IMR-90 (cell line): Measurements from ENCODE around the gene COL13A1. TPM values are rescaled to one million over a fixed set of nuclear protein-coding genes. Genes with fewer than 3 reads are reported as not detected.

Experiments used
- ATAC-seq: fragments of 200-7000 bp; cut with Tn5 transposase; 2 replicates; pipeline ENCODE4 v1.9.1; 2020; ENCODE audit warnings: low read depth, mild to moderate bottlenecking, moderate library complexity
- BruUV-seq: library from RNA; stranded (reverse); fragments of 400-500 nt; replicated peaks from 2 replicates; lab custom pipeline; 2021; lab: Mats Ljungman, UMichigan
- CTCF ChIA-PET: fragments of 300-600 bp; formaldehyde crosslinking; extraction: SDS; loops from one replicate; lab custom pipeline; 2021; ENCODE audit warnings: antibody characterized with exemption; lab: Yijun Ruan, JAX
- POLR2A ChIA-PET: fragments of 300-600 bp; sonication (Branson Sonifier 250); formaldehyde crosslinking; loops from one replicate; lab custom pipeline; 2022; ENCODE audit warnings: antibody characterized with exemption; ENCODE audit not compliant: unreplicated experiment; lab: Charles Lee
- DNase-seq: peaks from one replicate; pipeline ENCODE4 v3.0.0; 2013
- H2AFZ ChIP-seq: replicated peaks from 2 replicates; pipeline ENCODE3; 2013; ENCODE audit warnings: low read length, mild to moderate bottlenecking; ENCODE audit not compliant: poor library complexity
- H2AK5ac ChIP-seq: 2 replicates; pipeline ENCODE4 v1.6.1; 2013; ENCODE audit warnings: low read depth, low read length, inconsistent platforms
- H2AK9ac ChIP-seq: replicated peaks from 2 replicates; pipeline ENCODE3; 2013; ENCODE audit warnings: mild to moderate bottlenecking, low read depth, low read length, moderate library complexity; ENCODE audit not compliant: poor library complexity
- H2BK120ac ChIP-seq: 2 replicates; pipeline ENCODE4 v1.6.1; 2013; ENCODE audit warnings: low read depth, low read length, inconsistent platforms
- H2BK15ac ChIP-seq: 3 replicates; pipeline ENCODE4 v1.6.1; 2013; ENCODE audit warnings: low read depth, low read length, inconsistent platforms
- H2BK20ac ChIP-seq: 2 replicates; pipeline ENCODE4 v1.6.1; 2013; ENCODE audit warnings: low read depth, mild to moderate bottlenecking, inconsistent platforms, low read length, moderate library complexity
- H2BK5ac ChIP-seq: 2 replicates; pipeline ENCODE4 v1.6.1; 2013; ENCODE audit warnings: mild to moderate bottlenecking, low read depth, low read length, inconsistent platforms; ENCODE audit not compliant: poor library complexity, severe bottlenecking
- H3K14ac ChIP-seq: replicated peaks from 2 replicates; pipeline ENCODE4 v1.6.1; 2013; ENCODE audit warnings: low read depth, low read length, inconsistent platforms
- H3K18ac ChIP-seq: 2 replicates; pipeline ENCODE4 v1.6.1; 2013; ENCODE audit warnings: low read depth, low read length, control low read depth
- H3K23ac ChIP-seq: 2 replicates; pipeline ENCODE4 v1.6.1; 2013; ENCODE audit warnings: low read depth, low read length, inconsistent platforms
- H3K27ac ChIP-seq: 2 replicates; pipeline ENCODE4 v1.5.1; 2013; ENCODE audit warnings: mild to moderate bottlenecking, control low read depth, low read length; ENCODE audit not compliant: insufficient read depth
- H3K27me3 ChIP-seq: 2 replicates; pipeline ENCODE4 v1.6.1; 2013; ENCODE audit warnings: low read length; ENCODE audit not compliant: control insufficient read depth, insufficient read depth
- H3K36me3 ChIP-seq: 2 replicates; pipeline ENCODE4 v1.6.1; 2013; ENCODE audit warnings: low read length, mixed read lengths; ENCODE audit not compliant: control insufficient read depth, insufficient read depth
- H3K4ac ChIP-seq: 2 replicates; pipeline ENCODE4 v1.6.1; 2013; ENCODE audit warnings: low read depth, low read length, inconsistent platforms
- H3K4me1 ChIP-seq: 2 replicates; pipeline ENCODE4 v1.6.1; 2013; ENCODE audit warnings: low read length, mixed read lengths; ENCODE audit not compliant: control insufficient read depth, insufficient read depth
- H3K4me2 ChIP-seq: 2 replicates; pipeline ENCODE4 v1.6.1; 2013; ENCODE audit warnings: low read depth, mild to moderate bottlenecking, control low read depth, low read length, moderate library complexity
- H3K4me3 ChIP-seq: 2 replicates; pipeline ENCODE4 v1.5.1; 2013; ENCODE audit warnings: low read depth, mild to moderate bottlenecking, control low read depth, low read length, moderate library complexity; ENCODE audit not compliant: insufficient read depth
- H3K56ac ChIP-seq: 2 replicates; pipeline ENCODE4 v1.6.1; 2013; ENCODE audit warnings: low read length, inconsistent platforms; ENCODE audit not compliant: insufficient read depth; ENCODE audit errors: extremely low read depth
- H3K79me1 ChIP-seq, 2 experiments: 2 replicates each; pipeline ENCODE4 v1.6.1; 2013; ENCODE audit warnings: low read length in 2 of 2, inconsistent platforms in 1 of 2, low read depth in 1 of 2
- H3K9ac ChIP-seq: 2 replicates; pipeline ENCODE4 v1.6.1; 2013; ENCODE audit warnings: low read depth, low read length, control low read depth
- H3K9me1 ChIP-seq: 2 replicates; pipeline ENCODE4 v1.6.1; 2013; ENCODE audit warnings: low read length, inconsistent platforms; ENCODE audit not compliant: insufficient read depth
- H3K9me3 ChIP-seq: 2 replicates; pipeline ENCODE4 v1.6.1; 2013; ENCODE audit warnings: low read length; ENCODE audit not compliant: control insufficient read depth, insufficient read depth
- H4K20me1 ChIP-seq: 2 replicates; pipeline ENCODE4 v1.6.1; 2013; ENCODE audit warnings: low read length, inconsistent platforms; ENCODE audit not compliant: insufficient read depth
- H4K5ac ChIP-seq: 2 replicates; pipeline ENCODE4 v1.6.1; 2013; ENCODE audit warnings: mild to moderate bottlenecking, low read depth, low read length, control low read depth
- H4K8ac ChIP-seq, 2 experiments: 2 replicates each; pipeline ENCODE4 v1.6.1; 2013; ENCODE audit warnings: low read depth in 2 of 2, low read length in 2 of 2, control low read depth in 1 of 2, inconsistent platforms in 1 of 2
- H4K91ac ChIP-seq: 2 replicates; pipeline ENCODE4 v1.6.1; 2013; ENCODE audit warnings: low read depth, low read length, inconsistent platforms; ENCODE audit not compliant: insufficient read depth
- BHLHE40 ChIP-seq: fragments of 150-350 bp; IDR thresholded peaks from 2 replicates; pipeline ENCODE4 v1.6.1; 2016; ENCODE audit warnings: mild to moderate bottlenecking, low read depth, low read length
- CEBPB ChIP-seq: IDR thresholded peaks from 2 replicates; pipeline ENCODE4 v1.6.1; 2012; ENCODE audit warnings: low read depth, low read length, improper control_type of control experiment
- CHD1 ChIP-seq: IDR thresholded peaks from 2 replicates; pipeline ENCODE4 v1.6.1; 2012; ENCODE audit warnings: low read depth, low read length, improper control_type of control experiment
- FOS ChIP-seq: fragments of 150-350 bp; IDR thresholded peaks from 2 replicates; pipeline ENCODE4 v1.6.1; 2016; ENCODE audit warnings: low read depth, low read length
- MAFK ChIP-seq: IDR thresholded peaks from 2 replicates; pipeline ENCODE4 v1.6.1; 2012; ENCODE audit warnings: low read depth, low read length, improper control_type of control experiment
- MAZ ChIP-seq: IDR thresholded peaks from 2 replicates; pipeline ENCODE4 v1.6.1; 2012; ENCODE audit warnings: low read depth, mild to moderate bottlenecking, low read length, improper control_type of control experiment, moderate library complexity, borderline replicate concordance
- MXI1 ChIP-seq: IDR thresholded peaks from 2 replicates; pipeline ENCODE4 v1.6.1; 2012; ENCODE audit warnings: low read depth, mild to moderate bottlenecking, low read length, moderate library complexity, borderline replicate concordance
- NFE2L2 ChIP-seq: fragments of 150-350 bp; IDR thresholded peaks from 2 replicates; pipeline ENCODE4 v1.6.1; 2016; ENCODE audit warnings: low read depth, mild to moderate bottlenecking, low read length
- POLR2A ChIP-seq: IDR thresholded peaks from 2 replicates; pipeline ENCODE4 v1.6.1; 2012; ENCODE audit warnings: mild to moderate bottlenecking, low read depth, low read length
- RCOR1 ChIP-seq: IDR thresholded peaks from 2 replicates; pipeline ENCODE4 v1.6.1; 2012; ENCODE audit warnings: mild to moderate bottlenecking, low read length, improper control_type of control experiment; ENCODE audit not compliant: insufficient replicate concordance
- RFX5 ChIP-seq: IDR thresholded peaks from 2 replicates; pipeline ENCODE4 v1.8.0; 2012; ENCODE audit warnings: low read depth, mild to moderate bottlenecking, low read length, moderate library complexity
- SMC3 ChIP-seq: fragments of 150-350 bp; IDR thresholded peaks from 2 replicates; pipeline ENCODE4 v1.6.1; 2016; ENCODE audit warnings: low read depth, mild to moderate bottlenecking, antibody characterized with exemption, low read length, moderate library complexity
- WGBS, 2 experiments: methylation state at CpG; one replicate each; pipeline versions ENCODE4 v1.1.5 to v1.1.7; 2013; ENCODE audit warnings: missing lambda C conversion rate in 2 of 2; ENCODE audit not compliant: insufficient read length in 1 of 2; ENCODE audit errors: extremely low coverage in 2 of 2; 5-methylcytosine and 5-hydroxymethylcytosine counted together
- dilution Hi-C: fragments of 300-500 bp; cut with HindIII; formaldehyde crosslinking; loops from one replicate; pipeline ENCODE4 v1.14.3; 2018; ENCODE audit warnings: low sequenced_read_pairs; ENCODE audit not compliant: unreplicated experiment
- in situ Hi-C: fragments of 300-500 bp; cut with MboI; formaldehyde crosslinking; loops from 3 replicates; pipeline ENCODE4 v1.14.3; 2019; ENCODE audit warnings: low sequenced_read_pairs, inconsistent platforms, mixed read lengths
- intact Hi-C: fragments of 100-400 bp; cut with micrococcal nuclease; formaldehyde crosslinking; loops from 2 replicates; pipeline ENCODE4 v1.10.0; 2022
- polyA plus RNA-seq, 3 experiments: library from polyadenylated mRNA; depleted of rRNA; stranded (reverse); fragments of >200 nt; gene quantifications; 2 replicates each; pipeline ENCODE4 v1.2.3, GENCODE V29; 2012; ENCODE audit warnings: low replicate concordance in 1 of 3
- total RNA-seq: library from RNA; depleted of rRNA; stranded (reverse); fragments of >200 nt; gene quantifications from 2 replicates; pipeline ENCODE4 v1.2.3, GENCODE V29; 2012
- TF ChIP-seq, protein P1 (sequence below): conservative IDR thresholded peaks from 2 replicates; pipeline ENCODE4 v1.5.1; 2012; ENCODE audit warnings: mild to moderate bottlenecking, low read depth, low read length, improper control_type of control experiment
- TF ChIP-seq, protein P2 (sequence below): fragments of 150-350 bp; IDR thresholded peaks from 2 replicates; pipeline ENCODE4 v1.6.1; 2017; ENCODE audit warnings: mild to moderate bottlenecking, antibody characterized with exemption, low read length, low read depth
- TF ChIP-seq, protein P3 (sequence below): fragments of 150-350 bp; IDR thresholded peaks from 2 replicates; pipeline ENCODE4 v1.6.1; 2016; ENCODE audit warnings: low read depth, mild to moderate bottlenecking, low read length, moderate library complexity, borderline replicate concordance

The COL13A1 gene
- total and polyA plus RNA-seq, 2 of the 4 experiments (the other 2 are of a cell fraction): 12.2 to 31.3 TPM

DNA sequence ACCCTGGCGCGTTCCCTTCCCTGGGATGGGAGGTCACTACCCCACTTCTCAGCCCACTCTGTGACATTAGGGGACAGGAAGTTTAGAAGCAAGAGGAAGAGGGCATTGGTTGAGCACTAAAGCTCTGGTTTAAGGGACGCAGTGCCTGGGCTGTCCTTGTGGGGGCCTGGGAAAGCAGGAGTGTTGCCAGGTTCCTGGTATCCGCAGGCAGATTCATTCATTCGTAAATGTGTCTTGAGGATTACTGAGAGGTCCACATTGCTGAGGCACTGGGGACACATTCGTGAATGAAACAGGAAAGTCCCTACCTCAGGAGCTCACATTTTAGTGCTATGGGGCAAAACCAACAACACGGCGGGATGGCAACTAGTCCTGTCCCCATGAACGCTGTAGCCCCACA, 69.4 kb downstream of the COL13A1 start:
- H3K56ac ChIP-seq: no peak overlapping the region
- TF ChIP-seq, protein P1, sequence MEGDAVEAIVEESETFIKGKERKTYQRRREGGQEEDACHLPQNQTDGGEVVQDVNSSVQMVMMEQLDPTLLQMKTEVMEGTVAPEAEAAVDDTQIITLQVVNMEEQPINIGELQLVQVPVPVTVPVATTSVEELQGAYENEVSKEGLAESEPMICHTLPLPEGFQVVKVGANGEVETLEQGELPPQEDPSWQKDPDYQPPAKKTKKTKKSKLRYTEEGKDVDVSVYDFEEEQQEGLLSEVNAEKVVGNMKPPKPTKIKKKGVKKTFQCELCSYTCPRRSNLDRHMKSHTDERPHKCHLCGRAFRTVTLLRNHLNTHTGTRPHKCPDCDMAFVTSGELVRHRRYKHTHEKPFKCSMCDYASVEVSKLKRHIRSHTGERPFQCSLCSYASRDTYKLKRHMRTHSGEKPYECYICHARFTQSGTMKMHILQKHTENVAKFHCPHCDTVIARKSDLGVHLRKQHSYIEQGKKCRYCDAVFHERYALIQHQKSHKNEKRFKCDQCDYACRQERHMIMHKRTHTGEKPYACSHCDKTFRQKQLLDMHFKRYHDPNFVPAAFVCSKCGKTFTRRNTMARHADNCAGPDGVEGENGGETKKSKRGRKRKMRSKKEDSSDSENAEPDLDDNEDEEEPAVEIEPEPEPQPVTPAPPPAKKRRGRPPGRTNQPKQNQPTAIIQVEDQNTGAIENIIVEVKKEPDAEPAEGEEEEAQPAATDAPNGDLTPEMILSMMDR: no peak
- no peak for TF ChIP-seq NFE2L2
- TF ChIP-seq FOS: no peak
- no peak for TF ChIP-seq CHD1
- TF ChIP-seq SMC3: no peak
- TF ChIP-seq MXI1: no peak
- no peak for TF ChIP-seq MAFK
- TF ChIP-seq RCOR1: no peak
- no peak for TF ChIP-seq MAZ
- no peak for TF ChIP-seq RFX5
- TF ChIP-seq, protein P2, sequence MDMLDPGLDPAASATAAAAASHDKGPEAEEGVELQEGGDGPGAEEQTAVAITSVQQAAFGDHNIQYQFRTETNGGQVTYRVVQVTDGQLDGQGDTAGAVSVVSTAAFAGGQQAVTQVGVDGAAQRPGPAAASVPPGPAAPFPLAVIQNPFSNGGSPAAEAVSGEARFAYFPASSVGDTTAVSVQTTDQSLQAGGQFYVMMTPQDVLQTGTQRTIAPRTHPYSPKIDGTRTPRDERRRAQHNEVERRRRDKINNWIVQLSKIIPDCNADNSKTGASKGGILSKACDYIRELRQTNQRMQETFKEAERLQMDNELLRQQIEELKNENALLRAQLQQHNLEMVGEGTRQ: no peak
- TF ChIP-seq, protein P3, sequence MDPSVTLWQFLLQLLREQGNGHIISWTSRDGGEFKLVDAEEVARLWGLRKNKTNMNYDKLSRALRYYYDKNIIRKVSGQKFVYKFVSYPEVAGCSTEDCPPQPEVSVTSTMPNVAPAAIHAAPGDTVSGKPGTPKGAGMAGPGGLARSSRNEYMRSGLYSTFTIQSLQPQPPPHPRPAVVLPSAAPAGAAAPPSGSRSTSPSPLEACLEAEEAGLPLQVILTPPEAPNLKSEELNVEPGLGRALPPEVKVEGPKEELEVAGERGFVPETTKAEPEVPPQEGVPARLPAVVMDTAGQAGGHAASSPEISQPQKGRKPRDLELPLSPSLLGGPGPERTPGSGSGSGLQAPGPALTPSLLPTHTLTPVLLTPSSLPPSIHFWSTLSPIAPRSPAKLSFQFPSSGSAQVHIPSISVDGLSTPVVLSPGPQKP: no peak
- TF ChIP-seq BHLHE40: no peak
- TF ChIP-seq CEBPB: no peak
- no peak for TF ChIP-seq POLR2A
- BruUV-seq: no TSS peak
- no peak overlapping the region for H4K5ac ChIP-seq
- H3K9ac ChIP-seq: no peak overlapping the region
- H4K20me1 ChIP-seq: no peaks in the 10 kb centered on the region
- H3K27me3 ChIP-seq: no peaks in the 10 kb centered on the region
- ATAC-seq (no peak), DNase-seq (no peak)
- ChIA-PET POLR2A (no interaction called here), CTCF (no interaction called here)
- H2BK5ac ChIP-seq: no peak overlapping the region
- H3K4me2 ChIP-seq: no peak overlapping the region
- in situ Hi-C loops: no loop called here
- dilution Hi-C loops: no loop called here
- no peak overlapping the region for H4K91ac ChIP-seq
- no peak overlapping the region for H2AK5ac ChIP-seq
- no peaks in the 10 kb centered on the region for H3K9me3 ChIP-seq
- H3K4ac ChIP-seq: no peak overlapping the region
- peaks cover 17% of the 10 kb centered on the region for H3K4me1 ChIP-seq
- peaks cover 0 to 34% of the 10 kb centered on the region in 2 experiments; a peak in 2 of 4 replicates for H3K79me1 ChIP-seq
- no peak overlapping the region for H3K14ac ChIP-seq
- H2BK15ac ChIP-seq: no peak overlapping the region
- intact Hi-C loops: no loop called here
- no peak overlapping the region for H3K27ac ChIP-seq
- no peak overlapping the region for H4K8ac ChIP-seq
- no peak overlapping the region for H2BK20ac ChIP-seq
- H2BK120ac ChIP-seq: no peak overlapping the region
- H2AFZ ChIP-seq: no peak overlapping the region
- H3K23ac ChIP-seq: no peak overlapping the region
- H3K18ac ChIP-seq: no peak overlapping the region
- WGBS, 2 experiments: 95% methylated on average over 3 of the region's 9 CpGs; no CpG with 5 or more reads in 1 of the 2 experiments
- peaks cover 15% of the 10 kb centered on the region for H3K9me1 ChIP-seq
- H2AK9ac ChIP-seq: no peak overlapping the region
- no peaks in the 10 kb centered on the region for H3K36me3 ChIP-seq
- no peak overlapping the region for H3K4me3 ChIP-seq
